Stomach (tissue), 9 donors: Measurements from ENCODE around the gene CEP250. TPM values are rescaled to one million over a fixed set of nuclear protein-coding genes. Genes with fewer than 3 reads are reported as not detected.

Experiments
- DNase-seq, 2 donors: peaks; one replicate each; pipeline versions ENCODE4 v3.0.0 to v3.0.0-alpha.2; 2013 to 2019
- H3K27ac ChIP-seq, 5 donors: fragments of 200-600 bp in 4 of 5; sonication (generic) in 4 of 5; one replicate each; pipeline ENCODE4 v1.5.1; 2013 to 2019; ENCODE audit warnings: mild to moderate bottlenecking in 1 of 5, moderate library complexity in 1 of 5
- H3K27me3 ChIP-seq, 3 donors: fragments of 200-600 bp; sonication (generic); one replicate each; pipeline ENCODE4 v1.5.1; 2017 to 2019; ENCODE audit warnings: mixed run types in 1 of 3
- H3K36me3 ChIP-seq, 4 donors: fragments of 200-600 bp; sonication (generic); 1 replicate in 3 of 4; 2 replicates in 1 of 4; pipeline ENCODE4 v1.5.1; 2016 to 2019
- H3K4me1 ChIP-seq, 4 donors: fragments of 200-600 bp; sonication (generic); one replicate each; pipeline ENCODE4 v1.5.1; 2016 to 2019
- H3K4me3 ChIP-seq, 4 donors: fragments of 200-600 bp; sonication (generic) in 3 of 4; one replicate each; pipeline ENCODE4 v1.5.1; 2016 to 2019; ENCODE audit warnings: mild to moderate bottlenecking in 1 of 4
- H3K9me3 ChIP-seq, 4 donors: fragments of 200-600 bp; sonication (generic); one replicate each; pipeline ENCODE4 v1.5.1; 2016 to 2019
- EP300 ChIP-seq: sonication (generic); formaldehyde crosslinking; IDR thresholded peaks from one replicate; pipeline ENCODE4 v1.6.1; 2017; ENCODE audit warnings: antibody characterized with exemption
- POLR2A ChIP-seq, 4 donors: fragments of 450-650 bp; IDR thresholded peaks; one replicate each; pipeline ENCODE4 v1.6.1; 2016; ENCODE audit warnings: antibody characterized with exemption in 4 of 4, control low read depth in 2 of 4, mild to moderate bottlenecking in 1 of 4, moderate library complexity in 1 of 4
- POLR2AphosphoS5 ChIP-seq, 3 donors: sonication (generic); formaldehyde crosslinking; IDR thresholded peaks; one replicate each; pipeline ENCODE4 v1.6.1; 2016; ENCODE audit warnings: antibody characterized with exemption in 3 of 3
- WGBS, 5 donors: extraction: QIAGEN DNeasy Blood & Tissue Kit in 3 of 5; methylation state at CpG; one replicate each; pipeline versions ENCODE4 v1.1.5 to v1.1.7; 2013 to 2018; 5-methylcytosine and 5-hydroxymethylcytosine counted together
- intact Hi-C: fragments of 100-400 bp; cut with DNase I; formaldehyde crosslinking; loops from one replicate; pipeline ENCODE4 v1.15.1; 2023; ENCODE audit warnings: low total_unique reads
- polyA plus RNA-seq, 3 donors: library from polyadenylated mRNA; stranded (reverse); fragments of 200-250 nt; gene quantifications; one replicate each; pipeline ENCODE4 v1.2.3, GENCODE V29; 2013
- total RNA-seq, 5 donors: library from RNA; depleted of rRNA; stranded (reverse); fragments of >200 nt; gene quantifications; one replicate each; pipeline versions ENCODE4 v1.1.0 to v1.2.3, GENCODE V29; 2014 to 2016
- TF ChIP-seq, protein P1 (sequence below), 7 experiments: fragments of 450-650 bp in 4 of 7; fragments of 200-600 bp in 3 of 7; sonication (generic) in 3 of 7; IDR thresholded peaks; one replicate each; pipeline ENCODE4 v1.5.1; 2016 to 2019; ENCODE audit warnings: antibody characterized with exemption in 7 of 7, control low read depth in 2 of 7, mild to moderate bottlenecking in 1 of 7
- donor health status: healthy with polysubstance abuse.
- donor health status: Bipolar disorder and iron deficiency.
- donor health status: healthy.

CEP250 gene
- total and polyA plus RNA-seq, 8 donors = 2.9 to 51.3 (median 6.9) TPM

GRCh38 chr20:35465976-35466375 lies 10.6 kb downstream of the CEP250 start:
- Histone ChIP-seq H3K27ac (no peak overlapping the region), H3K36me3 (peaks cover 10 to 93% (median 75%) of the 10 kb centered on the region in 4 donors), H3K27me3 (no peaks in the 10 kb centered on the region), H3K9me3 (no peaks in the 10 kb centered on the region), H3K4me1 (peaks cover 0 to 20% (median 8%) of the 10 kb centered on the region in 4 donors), H3K4me3 (no peak overlapping the region)
- no peak for TF ChIP-seq EP300
- TF ChIP-seq POLR2A (IDR thresholded peaks at IDR 0.05) = no peak
- intact Hi-C loops = no loop called here
- WGBS, 5 donors = 80 to 92% (median 88%) methylated on average over 6 of the region's 6 CpGs
- no peak for DNase-seq

DNA sequence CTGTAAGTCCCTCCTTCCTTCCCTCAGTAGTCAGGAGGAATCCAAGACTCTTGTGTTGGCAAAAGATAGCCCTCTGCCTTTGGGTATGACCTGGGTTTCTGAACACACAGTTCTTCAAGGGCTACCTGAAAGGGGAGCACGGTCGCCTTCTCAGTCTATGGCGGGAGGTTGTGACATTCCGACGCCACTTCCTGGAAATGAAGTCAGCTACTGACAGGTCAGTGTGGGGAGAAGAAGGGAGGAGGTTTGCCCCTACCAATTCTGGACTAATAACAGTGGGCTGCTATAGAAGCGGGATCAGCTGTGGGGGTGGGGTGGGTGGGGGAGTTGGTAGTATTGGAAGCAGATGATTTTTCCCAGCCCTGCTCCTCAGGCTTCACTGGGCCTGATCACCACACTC lies 11.5 kb downstream of the CEP250 start:
- intact Hi-C loops = no loop called here
- TF ChIP-seq EP300 (no peak), POLR2A (IDR thresholded peaks at IDR 0.05) (no peak), POLR2AphosphoS5 (IDR thresholded peaks at IDR 0.05) (no peak)
- TF ChIP-seq, protein P1, sequence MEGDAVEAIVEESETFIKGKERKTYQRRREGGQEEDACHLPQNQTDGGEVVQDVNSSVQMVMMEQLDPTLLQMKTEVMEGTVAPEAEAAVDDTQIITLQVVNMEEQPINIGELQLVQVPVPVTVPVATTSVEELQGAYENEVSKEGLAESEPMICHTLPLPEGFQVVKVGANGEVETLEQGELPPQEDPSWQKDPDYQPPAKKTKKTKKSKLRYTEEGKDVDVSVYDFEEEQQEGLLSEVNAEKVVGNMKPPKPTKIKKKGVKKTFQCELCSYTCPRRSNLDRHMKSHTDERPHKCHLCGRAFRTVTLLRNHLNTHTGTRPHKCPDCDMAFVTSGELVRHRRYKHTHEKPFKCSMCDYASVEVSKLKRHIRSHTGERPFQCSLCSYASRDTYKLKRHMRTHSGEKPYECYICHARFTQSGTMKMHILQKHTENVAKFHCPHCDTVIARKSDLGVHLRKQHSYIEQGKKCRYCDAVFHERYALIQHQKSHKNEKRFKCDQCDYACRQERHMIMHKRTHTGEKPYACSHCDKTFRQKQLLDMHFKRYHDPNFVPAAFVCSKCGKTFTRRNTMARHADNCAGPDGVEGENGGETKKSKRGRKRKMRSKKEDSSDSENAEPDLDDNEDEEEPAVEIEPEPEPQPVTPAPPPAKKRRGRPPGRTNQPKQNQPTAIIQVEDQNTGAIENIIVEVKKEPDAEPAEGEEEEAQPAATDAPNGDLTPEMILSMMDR (IDR thresholded peaks at IDR 0.05) = no peak
- Histone ChIP-seq H3K36me3 (peaks cover 10 to 93% (median 75%) of the 10 kb centered on the region in 4 donors), H3K4me3 (no peak overlapping the region), H3K27ac (peak overlapping the region in 2 of 5 donors; percentile 25 to 34), H3K9me3 (no peaks in the 10 kb centered on the region), H3K4me1 (peaks cover 0 to 20% (median 8%) of the 10 kb centered on the region in 4 donors), H3K27me3 (no peaks in the 10 kb centered on the region)
- WGBS, 5 donors = 88 to 98% (median 94%) methylated on average over 6 of the region's 6 CpGs
- no peak for DNase-seq

DNA sequence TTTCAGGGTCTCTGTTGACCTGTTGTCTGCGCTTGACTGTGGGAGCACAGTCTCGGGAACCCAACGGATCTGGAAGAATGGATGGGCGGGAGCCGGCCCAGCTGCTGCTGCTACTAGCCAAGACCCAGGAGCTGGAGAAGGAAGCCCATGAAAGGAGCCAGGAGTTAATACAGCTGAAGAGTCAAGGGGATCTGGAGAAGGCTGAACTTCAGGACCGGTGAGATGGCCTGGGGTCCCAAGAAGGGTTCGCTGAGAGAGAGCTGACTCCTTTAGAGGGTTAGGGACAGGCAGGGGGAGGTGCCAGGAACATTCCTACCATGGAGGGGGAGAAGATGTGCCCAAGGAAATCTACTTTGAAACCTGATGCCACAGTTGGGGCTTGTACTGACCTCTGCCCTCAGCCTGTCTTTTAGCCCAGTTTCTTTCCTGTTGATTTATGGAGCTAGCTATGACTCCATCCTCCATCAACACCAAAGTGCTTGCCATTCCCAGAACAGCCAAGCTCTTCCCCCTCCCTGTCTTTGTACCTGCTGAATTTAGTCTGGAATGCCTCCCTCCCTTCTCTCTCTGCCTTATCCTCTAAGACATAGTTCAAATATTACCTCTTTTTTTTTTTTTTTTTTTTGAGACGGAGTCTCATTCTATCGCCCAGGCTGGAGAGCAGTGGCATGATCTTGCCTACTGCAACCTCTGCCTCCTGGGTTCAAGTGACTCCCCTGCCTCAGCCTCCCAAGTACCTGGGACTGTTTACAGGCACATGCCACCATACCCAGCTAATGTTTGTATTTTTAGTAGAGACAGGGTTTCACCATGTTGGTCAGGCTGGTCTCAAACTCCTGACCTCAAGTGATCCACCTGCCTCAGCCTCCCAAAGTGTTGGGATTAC lies 12.2 kb downstream of the CEP250 start:
- H3K36me3 ChIP-seq = peaks cover 12 to 93% (median 75%) of the 10 kb centered on the region in 4 donors
- peak overlapping the region in 2 of 5 donors; percentile 25 to 34 for H3K27ac ChIP-seq
- no peaks in the 10 kb centered on the region for H3K9me3 ChIP-seq
- intact Hi-C loops = no loop called here
- H3K27me3 ChIP-seq = no peaks in the 10 kb centered on the region
- DNase-seq = peak in 1 of 2 donors; percentile 65
- TF ChIP-seq POLR2AphosphoS5 (IDR thresholded peaks at IDR 0.05) (no peak), EP300 (no peak), POLR2A (IDR thresholded peaks at IDR 0.05) (no peak)
- TF ChIP-seq, protein P1 (IDR thresholded peaks at IDR 0.05) = no peak
- peaks cover 0 to 20% (median 8%) of the 10 kb centered on the region in 4 donors for H3K4me1 ChIP-seq
- no peak overlapping the region for H3K4me3 ChIP-seq
- 66 to 80% (median 77%) methylated on average over 9 of the region's 9 CpGs for WGBS, 5 donors

- 52 to 86% (median 59%) methylated on average over 5 to 6 of the region's 6 CpGs for WGBS, 5 donors
- Histone ChIP-seq H3K27me3 (no peaks in the 10 kb centered on the region), H3K9me3 (no peaks in the 10 kb centered on the region), H3K27ac (no peak overlapping the region), H3K4me3 (no peak overlapping the region), H3K4me1 (peaks cover 0 to 15% (median 5%) of the 10 kb centered on the region in 4 donors), H3K36me3 (peaks cover 24 to 96% (median 79%) of the 10 kb centered on the region in 4 donors)
- no peak for TF ChIP-seq POLR2AphosphoS5 (IDR thresholded peaks at IDR 0.05)
- TF ChIP-seq EP300 = no peak
- TF ChIP-seq, protein P1 (IDR thresholded peaks at IDR 0.05) = no peak
- no peak for TF ChIP-seq POLR2A (IDR thresholded peaks at IDR 0.05)
- intact Hi-C loops = no loop called here
- DNase-seq = no peak
Measured at GRCh38 chr20:35468671-35469334, 13.4 kb downstream of the CEP250 start.
